ENCODE results near the gene SLC39A6.
"Not testable (repeated sequence)": the region's sequence is repeated elsewhere in the genome, so short reads cannot be mapped to it uniquely, and the experiment has no call there.

The SLC39A6 gene

DNA sequence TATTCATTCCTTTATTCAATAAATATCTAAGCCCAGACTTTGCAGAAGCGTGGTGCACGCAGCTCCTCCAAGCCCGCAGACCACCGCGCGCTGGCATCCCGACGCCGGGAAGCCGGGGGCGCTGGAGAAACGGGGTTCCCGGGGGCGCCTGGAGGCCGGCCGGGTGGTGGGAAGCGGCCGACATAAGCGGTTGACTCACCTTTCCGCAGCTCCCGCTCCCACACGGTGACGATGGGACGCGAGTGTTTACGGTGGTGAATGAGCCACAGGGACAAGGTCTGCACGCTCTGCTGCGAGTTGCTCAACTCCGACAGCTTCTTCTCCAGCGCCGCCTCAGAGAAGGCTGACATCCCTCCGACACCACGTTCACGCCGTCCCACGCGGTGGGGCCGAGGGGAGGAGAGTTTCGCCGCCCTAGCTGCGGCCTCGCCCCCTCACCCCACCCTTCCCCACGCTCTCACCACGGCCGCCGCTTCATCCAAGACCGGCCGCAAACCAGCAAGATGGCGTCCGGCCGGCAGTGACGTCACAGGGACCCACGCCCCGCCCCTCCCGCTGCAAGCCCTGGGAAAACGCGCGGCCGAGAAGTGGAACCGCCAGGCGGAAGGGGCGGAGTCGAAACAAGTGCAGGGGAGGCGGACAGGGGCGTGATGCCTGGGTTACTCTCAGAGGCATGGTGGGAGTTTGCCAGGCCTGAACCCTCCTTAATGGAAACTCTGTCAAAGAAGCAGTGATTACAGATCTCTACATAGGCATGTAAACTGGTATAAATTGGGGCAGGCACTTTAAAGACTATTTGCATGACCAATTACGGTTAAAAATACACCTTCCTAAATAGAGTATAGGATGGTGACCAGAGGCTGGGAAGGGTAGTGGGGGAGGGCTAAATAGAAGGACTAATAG is 61.8 kb downstream of the SLC39A6 start, which contains the start of gene RPRD1A:
Gene RPRD1A, minus strand, starts transcription at position 505 of the 903 bp plus-strand sequence. Its CDS starts 155 bp downstream, at position 350.
- peak; percentile 98 for DNase-seq (ENCODE audit: low spot score)
- TF ChIP-seq, protein P1, sequence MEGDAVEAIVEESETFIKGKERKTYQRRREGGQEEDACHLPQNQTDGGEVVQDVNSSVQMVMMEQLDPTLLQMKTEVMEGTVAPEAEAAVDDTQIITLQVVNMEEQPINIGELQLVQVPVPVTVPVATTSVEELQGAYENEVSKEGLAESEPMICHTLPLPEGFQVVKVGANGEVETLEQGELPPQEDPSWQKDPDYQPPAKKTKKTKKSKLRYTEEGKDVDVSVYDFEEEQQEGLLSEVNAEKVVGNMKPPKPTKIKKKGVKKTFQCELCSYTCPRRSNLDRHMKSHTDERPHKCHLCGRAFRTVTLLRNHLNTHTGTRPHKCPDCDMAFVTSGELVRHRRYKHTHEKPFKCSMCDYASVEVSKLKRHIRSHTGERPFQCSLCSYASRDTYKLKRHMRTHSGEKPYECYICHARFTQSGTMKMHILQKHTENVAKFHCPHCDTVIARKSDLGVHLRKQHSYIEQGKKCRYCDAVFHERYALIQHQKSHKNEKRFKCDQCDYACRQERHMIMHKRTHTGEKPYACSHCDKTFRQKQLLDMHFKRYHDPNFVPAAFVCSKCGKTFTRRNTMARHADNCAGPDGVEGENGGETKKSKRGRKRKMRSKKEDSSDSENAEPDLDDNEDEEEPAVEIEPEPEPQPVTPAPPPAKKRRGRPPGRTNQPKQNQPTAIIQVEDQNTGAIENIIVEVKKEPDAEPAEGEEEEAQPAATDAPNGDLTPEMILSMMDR (IDR thresholded peaks at IDR 0.05; ENCODE audit: extremely low read depth, missing control alignments), result no peak

DNA sequence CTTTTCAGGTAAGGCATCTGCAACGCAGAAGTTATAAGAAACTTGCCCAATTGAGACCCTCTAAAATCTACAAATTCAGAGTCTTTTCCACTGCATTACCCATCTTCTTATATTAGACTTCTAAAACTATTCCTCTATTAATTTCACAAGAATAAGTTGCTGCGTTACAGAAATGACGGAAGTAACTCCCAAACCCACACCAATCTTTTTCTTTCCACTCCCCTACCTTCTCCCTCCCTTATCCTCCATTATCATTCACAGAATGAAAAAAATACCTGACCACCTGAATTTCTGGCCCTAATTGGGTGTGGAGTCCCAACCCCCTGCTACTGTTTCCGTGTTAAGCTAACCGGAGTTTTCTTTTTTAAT is 62.5 kb downstream of the SLC39A6 start:
- DNase-seq (ENCODE audit: low spot score), result no peak
- TF ChIP-seq, protein P1 (IDR thresholded peaks at IDR 0.05; ENCODE audit: extremely low read depth, missing control alignments), result no peak

DNA sequence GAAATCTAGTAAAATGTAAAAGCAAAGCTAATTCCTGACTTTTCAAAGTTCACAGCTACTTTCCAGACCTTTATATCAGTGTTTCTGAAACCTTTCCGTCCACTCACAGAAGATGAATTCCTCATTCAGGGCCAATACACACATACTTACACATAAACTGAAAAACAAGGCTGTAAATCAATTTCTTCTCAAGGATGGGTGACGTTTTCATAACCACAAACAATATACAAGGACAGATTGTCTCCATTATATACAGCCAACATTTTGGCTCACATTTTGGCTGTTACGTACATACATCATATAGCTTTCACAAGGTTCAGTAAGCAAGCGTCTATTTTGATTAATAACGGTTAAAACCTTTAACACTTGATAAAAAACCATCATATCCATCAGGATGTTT is 63.1 kb downstream of the SLC39A6 start:
- TF ChIP-seq, protein P1 (IDR thresholded peaks at IDR 0.05; ENCODE audit: extremely low read depth, missing control alignments), result no peak
- DNase-seq (ENCODE audit: low spot score), result no peak

DNA sequence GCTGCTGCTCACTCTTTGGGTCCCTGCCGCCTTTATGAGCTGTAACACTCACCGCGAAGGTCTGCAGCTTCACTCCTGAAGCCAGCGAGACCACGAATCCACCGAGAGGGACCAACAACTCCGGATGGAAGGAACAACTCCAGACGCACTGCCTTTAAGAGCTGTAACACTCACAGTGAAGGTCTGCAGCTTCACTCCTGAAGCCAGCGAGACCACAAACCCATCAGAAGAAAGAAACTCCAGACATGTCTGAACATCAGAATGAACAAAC is 64.4 kb downstream of the SLC39A6 start:
- not testable (repeated sequence) for DNase-seq (ENCODE audit: low spot score)

DNA sequence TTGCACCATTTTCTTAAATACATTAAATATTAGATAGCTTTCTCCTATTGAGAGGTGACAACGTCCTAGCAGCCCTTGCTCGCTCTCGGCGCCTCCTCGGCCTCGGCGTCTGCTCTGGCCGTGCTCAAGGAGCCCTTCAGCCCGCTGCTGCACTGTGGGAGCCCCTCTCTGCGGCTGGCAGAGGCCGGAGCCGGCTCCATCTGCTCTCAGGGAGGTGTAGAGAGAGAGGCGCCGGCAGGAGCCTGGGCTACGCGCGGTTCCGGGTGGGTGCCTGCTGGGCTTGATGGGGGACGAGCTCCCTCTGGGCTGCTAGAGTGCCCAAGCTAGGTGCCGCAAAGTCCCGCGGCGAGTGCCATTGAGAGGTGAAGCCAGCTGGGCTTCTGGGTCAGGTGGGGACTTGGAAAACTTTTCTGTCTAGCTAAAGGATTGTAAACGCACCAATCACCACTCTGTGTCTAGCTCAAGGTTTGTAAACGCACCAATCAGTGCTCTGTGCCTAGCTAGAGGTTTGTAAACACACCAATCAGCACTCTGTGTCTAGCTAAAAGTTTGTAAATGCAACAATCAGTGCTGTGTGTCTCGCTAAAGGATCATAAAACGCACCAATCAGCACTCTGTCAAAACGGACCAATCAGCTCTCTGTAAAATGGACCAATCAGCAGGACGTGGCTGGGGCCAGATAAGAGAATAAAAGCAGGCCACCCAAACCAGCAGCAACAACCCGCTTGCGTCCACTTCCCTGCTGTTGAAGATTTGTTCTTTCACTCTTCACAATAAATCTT is 64.9 kb downstream of the SLC39A6 start:
- TF ChIP-seq, protein P1 (IDR thresholded peaks at IDR 0.05; ENCODE audit: extremely low read depth, missing control alignments), result no peak

DNA sequence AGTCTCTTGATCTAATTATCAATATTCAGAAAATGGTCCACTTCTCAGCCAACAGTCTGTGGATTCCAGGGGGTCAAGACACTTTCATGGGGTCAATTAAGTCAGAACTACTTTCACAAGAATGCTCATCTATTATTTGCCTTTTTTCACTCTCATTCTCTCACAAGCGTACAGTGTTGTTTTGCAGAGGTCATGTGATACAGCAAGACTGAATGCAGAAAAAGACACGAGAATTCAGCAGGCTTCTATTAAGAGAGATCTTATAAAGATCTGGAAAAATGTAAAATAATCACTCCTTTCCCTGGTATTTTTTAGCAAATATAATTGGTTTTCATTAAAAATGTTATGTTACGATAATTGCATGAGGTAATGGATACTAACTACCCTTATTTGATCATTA is 70.5 kb downstream of the SLC39A6 start:
- TF ChIP-seq, protein P1 (IDR thresholded peaks at IDR 0.05; ENCODE audit: extremely low read depth, missing control alignments), result no peak
- no peak for DNase-seq (ENCODE audit: low spot score)

More for the DNA sequence above, 64.9 kb downstream of the SLC39A6 start:
- DNase-seq (ENCODE audit: low spot score), result no peak
